Stimulated activated CD4-positive, alpha-beta T cell treated with anti-CD3 and anti-CD28 coated beads, TNF-alpha, amount 100 ng/mL, for 24 hours (primary cell): ENCODE measurements around the gene ASB15.
A peak's percentile ranks its signal among the peaks of the same experiment; 100 is the strongest.
"Not testable (repeated sequence)": the region's sequence is repeated elsewhere in the genome, so short reads cannot be mapped to it uniquely, and the experiment has no call there.

Source experiments
- DNase-seq, 3 experiments: peaks; one replicate each; pipeline ENCODE4 v3.0.0-alpha.2; 2020; ENCODE audit warnings: low read depth in 3 of 3

ASB15 gene

GRCh38 chr7:123598657-123599056 lies 3.0 kb upstream of the ASB15 start:
- DNase-seq: no peak

GRCh38 chr7:123599766-123600165 lies 1.9 kb upstream of the ASB15 start:
- DNase-seq: no peak

GRCh38 chr7:123600876-123601275 lies 745 bp upstream of the ASB15 start:
- no peak for DNase-seq

- no peak for DNase-seq
These were observed 1.0 kb downstream of the ASB15 start for GRCh38 chr7:123602648-123603047.

- no peak for DNase-seq
These were observed 3.1 kb downstream of the ASB15 start for GRCh38 chr7:123604739-123605138.

GRCh38 chr7:123607423-123607975 lies 5.9 kb downstream of the ASB15 start:
- no peak for DNase-seq

GRCh38 chr7:123608991-123609882 lies 7.6 kb downstream of the ASB15 start:
- DNase-seq: no peak

GRCh38 chr7:123609883-123610239 lies 8.2 kb downstream of the ASB15 start:
- no peak for DNase-seq

GRCh38 chr7:123612024-123612423 lies 10.4 kb downstream of the ASB15 start:
- DNase-seq: no peak

GRCh38 chr7:123615344-123615743 lies 13.7 kb downstream of the ASB15 start:
- DNase-seq: no peak

GRCh38 chr7:123616223-123616622 lies 14.6 kb downstream of the ASB15 start:
- DNase-seq: no peak

GRCh38 chr7:123621707-123622106 lies 20.1 kb downstream of the ASB15 start:
- DNase-seq: no peak

GRCh38 chr7:123622660-123623386 lies 21.2 kb downstream of the ASB15 start:
- DNase-seq: no peak

GRCh38 chr7:123624527-123625183 lies 23.0 kb downstream of the ASB15 start:
- peak; percentile 12 to 67 (median 29) for DNase-seq

- no peak for DNase-seq
These were observed 23.6 kb downstream of the ASB15 start for GRCh38 chr7:123625254-123625653.

- no peak for DNase-seq
These were observed 26.2 kb downstream of the ASB15 start for GRCh38 chr7:123627851-123628250.

GRCh38 chr7:123628829-123629228 lies 27.2 kb downstream of the ASB15 start:
- no peak for DNase-seq

- DNase-seq: no peak
These were observed 27.7 kb downstream of the ASB15 start for GRCh38 chr7:123629281-123629680.

GRCh38 chr7:123632808-123633207 lies 31.2 kb downstream of the ASB15 start:
- DNase-seq: no peak

GRCh38 chr7:123633553-123633952 lies 31.9 kb downstream of the ASB15 start:
- no peak for DNase-seq

- not testable (repeated sequence) for DNase-seq
These were observed 32.5 kb downstream of the ASB15 start for GRCh38 chr7:123634011-123634573.
